Measurements from ENCODE around the gene CDH13. TPM values are rescaled to one million over a fixed set of nuclear protein-coding genes. Genes with fewer than 3 reads are reported as not detected.

Gene CDH13
- total RNA-seq, 1 donor from 2014 or later, result not detected

DNA sequence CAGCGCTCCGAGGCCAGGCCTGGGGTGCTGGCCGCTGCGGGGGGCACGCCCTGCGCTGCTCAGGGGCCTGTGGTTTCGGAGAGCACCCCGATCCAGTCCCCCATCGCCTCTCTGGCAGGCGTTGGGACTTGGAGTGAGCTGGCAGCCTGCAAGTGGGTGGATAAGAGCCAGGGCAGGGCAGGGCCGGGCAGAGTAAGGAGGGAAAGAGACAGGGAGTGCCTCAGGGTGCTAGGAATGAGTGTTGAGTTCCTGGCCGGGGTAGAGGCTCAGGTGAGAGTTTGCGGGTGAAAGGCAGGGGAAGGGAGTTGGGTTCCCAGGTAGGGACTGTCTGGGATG is 1.3 kb downstream of the CDH13 start:
- intact Hi-C loops (cut with micrococcal nuclease), result no loop called here

GRCh38 chr16:82628711-82629110 is 1.9 kb downstream of the CDH13 start:
- intact Hi-C loops (cut with micrococcal nuclease), result no loop called here

DNA sequence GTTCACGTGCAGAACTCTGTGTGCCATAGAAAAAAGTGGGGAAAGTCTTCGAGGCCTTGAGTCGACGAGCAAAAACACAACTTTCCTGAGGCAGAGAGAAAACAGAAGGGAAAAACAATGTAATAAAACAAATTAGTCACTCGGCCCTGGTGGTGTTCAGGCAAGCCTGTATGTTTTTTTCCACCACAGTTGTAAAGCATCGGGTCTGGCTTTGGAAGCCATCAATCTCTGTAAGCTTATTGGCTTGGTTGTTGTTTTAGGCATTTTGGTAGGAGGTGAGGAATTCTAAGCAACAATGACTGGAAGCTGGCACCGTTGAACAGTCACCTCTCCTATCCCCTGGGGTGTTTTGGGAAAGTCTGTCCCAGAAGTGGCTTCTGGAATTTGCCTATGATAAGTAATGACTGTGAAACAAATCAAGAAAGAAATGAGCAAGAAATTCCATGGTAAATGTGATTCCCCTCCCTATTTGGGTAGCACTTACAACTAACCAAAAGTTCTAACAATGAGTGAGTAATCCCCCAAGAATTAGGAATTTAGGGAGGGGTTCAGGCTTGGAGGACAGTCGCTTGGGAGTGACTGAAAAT is 2.8 kb downstream of the CDH13 start:
- intact Hi-C loops (cut with micrococcal nuclease), result loop anchor here (10.0 kb wide), 1 partner anchor 585 kb away; no protein-coding TSS in a partner anchor

DNA sequence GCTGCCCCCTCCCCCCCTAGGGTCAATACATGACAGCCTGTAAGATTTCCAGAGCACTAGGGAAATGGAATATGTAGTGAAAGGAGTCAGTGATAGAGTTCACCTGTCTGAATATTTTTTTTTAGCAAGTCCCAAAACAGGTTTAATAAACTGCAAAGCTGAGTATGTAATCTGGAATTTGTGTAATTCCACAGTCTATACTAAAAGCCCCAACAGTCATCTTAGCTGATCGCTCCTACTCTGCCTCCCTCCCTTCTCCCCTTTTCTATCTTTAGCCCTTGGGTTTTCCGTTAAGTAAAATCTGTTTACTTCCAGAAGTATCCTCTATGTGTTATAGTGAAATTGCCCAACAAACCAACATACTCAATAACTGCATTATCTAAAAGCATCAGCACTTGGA is 3.5 kb downstream of the CDH13 start:
- intact Hi-C loops (cut with micrococcal nuclease), result loop anchor here (10.0 kb wide), 1 partner anchor 585 kb away; no protein-coding TSS in a partner anchor

- intact Hi-C loops (cut with micrococcal nuclease), result loop anchor here (10.0 kb wide), 1 partner anchor 584 kb away; no protein-coding TSS in a partner anchor
These were observed 3.9 kb downstream of the CDH13 start for GRCh38 chr16:82630688-82631087.

DNA sequence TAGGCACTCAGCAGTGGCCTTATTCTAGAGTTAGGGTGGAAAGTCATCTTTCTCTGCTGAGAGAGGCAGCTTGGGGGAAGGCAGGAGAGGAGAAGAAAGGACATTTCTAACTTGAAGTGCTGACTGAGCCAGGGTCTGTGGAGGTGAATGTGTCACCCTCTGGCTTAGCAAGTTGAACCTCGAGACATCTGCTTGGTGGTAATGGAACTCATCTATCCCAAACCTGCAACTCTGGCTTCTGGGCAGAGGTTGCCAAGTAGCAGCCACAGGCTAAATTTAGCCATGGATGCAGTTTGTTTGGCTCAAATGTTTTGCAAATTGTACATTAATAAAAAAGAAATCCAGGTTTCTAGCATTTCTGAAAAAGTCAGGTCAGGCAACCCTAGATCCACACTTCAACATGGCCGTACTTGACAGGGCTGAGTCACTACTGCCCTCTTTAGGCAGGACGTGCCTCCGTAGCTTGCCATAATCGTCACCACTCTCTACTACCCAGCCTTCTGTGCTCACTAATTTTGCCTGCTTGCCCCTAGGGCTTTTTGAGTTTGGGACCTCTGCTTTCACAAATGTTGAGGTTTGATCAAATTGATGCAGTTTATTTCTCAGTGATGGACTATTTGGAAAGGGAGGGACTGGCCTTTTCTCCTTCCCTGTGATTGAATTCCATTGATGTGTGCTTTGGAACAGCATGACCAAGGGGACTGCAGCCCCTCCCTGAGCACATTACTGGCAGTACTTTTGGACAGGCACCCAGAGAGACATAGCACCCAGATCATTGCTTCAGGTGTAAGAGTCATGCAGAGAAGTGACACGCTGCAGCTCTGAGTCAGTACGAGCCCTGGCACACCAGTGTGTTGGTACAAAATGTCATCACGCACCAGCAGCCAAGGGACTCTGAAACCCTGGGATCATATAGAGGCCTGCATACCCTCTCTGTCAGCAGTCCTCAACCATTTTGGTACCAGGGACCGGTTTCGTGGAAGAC is 5.2 kb downstream of the CDH13 start:
- intact Hi-C loops (cut with micrococcal nuclease), result loop anchor here (10.0 kb wide), 1 partner anchor 583 kb away; no protein-coding TSS in a partner anchor

DNA sequence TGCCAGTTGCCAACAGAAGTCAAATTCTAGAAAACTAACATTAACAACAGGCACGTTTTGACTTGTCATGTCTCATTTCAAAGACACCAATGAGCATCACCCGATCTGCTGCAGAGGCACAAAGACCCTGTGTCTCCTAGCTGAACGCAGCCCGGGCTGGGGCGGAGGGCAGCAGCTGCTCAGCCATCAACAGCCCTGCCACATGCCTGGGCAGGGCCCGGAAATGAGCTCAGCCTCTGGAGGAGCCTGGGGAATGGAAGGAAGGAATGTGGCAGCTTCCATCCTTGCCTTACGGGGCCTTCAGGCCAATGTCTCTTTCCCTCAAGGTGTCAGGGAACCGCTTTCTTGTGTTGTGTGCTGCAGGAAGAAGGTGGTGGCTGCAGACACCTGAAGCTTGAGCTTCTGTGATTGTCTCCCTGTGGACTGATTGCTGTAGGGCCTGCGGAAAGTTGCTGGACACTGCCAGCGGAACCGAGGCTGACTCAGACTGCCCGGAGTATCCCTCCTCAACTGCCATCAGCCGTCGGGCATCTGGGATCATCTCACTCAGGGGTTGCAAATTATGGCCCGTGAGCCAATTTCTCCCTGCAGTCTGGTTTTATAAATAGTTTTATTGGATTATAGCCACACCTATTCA is 7.3 kb downstream of the CDH13 start:
- intact Hi-C loops (cut with micrococcal nuclease), result loop anchor here (10.0 kb wide), 1 partner anchor 581 kb away; no protein-coding TSS in a partner anchor

- intact Hi-C loops (cut with micrococcal nuclease), result loop anchor here (5.0 to 10.0 kb wide), 2 partner anchors 373 to 580 kb away; no protein-coding TSS in a partner anchor
These were observed 8.3 kb downstream of the CDH13 start for GRCh38 chr16:82634955-82635610.

- intact Hi-C loops (cut with micrococcal nuclease), result loop anchor here (5.0 to 10.0 kb wide), 2 partner anchors 374 to 578 kb away; no protein-coding TSS in a partner anchor
These were observed 9.7 kb downstream of the CDH13 start for GRCh38 chr16:82636485-82636884.

- intact Hi-C loops (cut with micrococcal nuclease), result loop anchor here (5.0 to 10.0 kb wide), 2 partner anchors 375 to 578 kb away; no protein-coding TSS in a partner anchor
These were observed 10.2 kb downstream of the CDH13 start for GRCh38 chr16:82636958-82637357.

GRCh38 chr16:82638095-82638798 is 11.5 kb downstream of the CDH13 start:
- intact Hi-C loops (cut with micrococcal nuclease), result loop anchor here (5.0 to 10.0 kb wide), 2 partner anchors 376 to 577 kb away; no protein-coding TSS in a partner anchor

GRCh38 chr16:82639263-82639662 is 12.5 kb downstream of the CDH13 start:
- intact Hi-C loops (cut with micrococcal nuclease), result loop anchor here (5.0 to 10.0 kb wide), 2 partner anchors 377 to 576 kb away; no protein-coding TSS in a partner anchor

- intact Hi-C loops (cut with micrococcal nuclease), result loop anchor here (2.0 to 10.0 kb wide), 3 partner anchors 15 to 575 kb away; no protein-coding TSS in a partner anchor
These were observed 13.0 kb downstream of the CDH13 start for GRCh38 chr16:82639666-82640336.

DNA sequence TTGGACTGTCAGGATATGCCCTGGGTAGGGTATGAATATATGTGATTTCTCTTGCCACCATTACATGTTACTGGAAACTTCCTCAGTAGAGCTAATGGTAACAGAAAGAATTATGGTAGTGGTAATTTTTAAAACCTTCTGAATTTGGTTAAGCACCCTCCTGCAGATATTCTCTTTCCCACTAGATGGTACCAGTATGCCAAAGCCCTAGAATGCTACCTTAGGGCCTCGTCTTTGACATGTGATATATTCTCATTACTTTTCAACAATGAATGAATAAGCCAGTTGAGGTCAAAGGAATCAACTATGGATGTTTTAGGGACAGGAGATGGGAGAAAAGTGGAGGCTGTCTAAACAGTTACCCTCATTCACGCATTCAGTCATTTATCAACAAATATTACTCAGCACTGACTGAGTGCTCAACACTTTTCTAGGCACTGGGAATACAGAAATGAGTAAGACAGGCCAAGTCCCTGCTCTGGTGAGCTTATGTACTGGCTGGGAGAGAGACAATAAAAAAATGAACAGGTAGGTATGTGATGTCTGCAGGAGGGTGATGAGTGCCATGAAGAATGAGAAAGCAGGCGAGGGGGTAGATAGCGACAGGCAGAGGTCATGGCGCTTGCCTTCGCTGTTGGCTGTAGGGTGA is 14.7 kb downstream of the CDH13 start:
- intact Hi-C loops (cut with micrococcal nuclease), result loop anchor here (1.0 to 2.0 kb wide), 2 partner anchors 13 to 30 kb away; no protein-coding TSS in a partner anchor

- intact Hi-C loops (cut with micrococcal nuclease), result no loop called here
These were observed 16.4 kb downstream of the CDH13 start for GRCh38 chr16:82643136-82643535.

- intact Hi-C loops (cut with micrococcal nuclease), result no loop called here
These were observed 17.3 kb downstream of the CDH13 start for GRCh38 chr16:82643936-82644630.

DNA sequence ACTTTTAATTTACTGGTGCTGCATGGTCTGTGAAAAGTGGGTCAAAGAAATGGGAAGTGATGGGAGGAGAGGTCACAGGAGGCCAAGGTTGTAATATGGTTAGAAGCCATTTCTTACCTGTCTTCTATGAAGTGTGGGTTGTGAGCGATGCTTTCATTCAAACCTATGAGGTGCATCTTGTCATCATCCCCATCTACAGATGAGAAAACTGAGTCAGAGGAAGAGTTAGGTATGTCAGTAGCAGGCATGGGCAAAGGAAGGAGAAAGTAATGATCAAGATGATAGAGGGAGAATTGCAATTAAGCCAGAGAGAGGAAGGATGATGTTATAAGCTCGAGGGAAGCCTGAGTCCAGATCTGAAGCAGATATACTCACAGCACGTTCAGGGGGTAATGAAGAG is 19.7 kb downstream of the CDH13 start:
- intact Hi-C loops (cut with micrococcal nuclease), result no loop called here

DNA sequence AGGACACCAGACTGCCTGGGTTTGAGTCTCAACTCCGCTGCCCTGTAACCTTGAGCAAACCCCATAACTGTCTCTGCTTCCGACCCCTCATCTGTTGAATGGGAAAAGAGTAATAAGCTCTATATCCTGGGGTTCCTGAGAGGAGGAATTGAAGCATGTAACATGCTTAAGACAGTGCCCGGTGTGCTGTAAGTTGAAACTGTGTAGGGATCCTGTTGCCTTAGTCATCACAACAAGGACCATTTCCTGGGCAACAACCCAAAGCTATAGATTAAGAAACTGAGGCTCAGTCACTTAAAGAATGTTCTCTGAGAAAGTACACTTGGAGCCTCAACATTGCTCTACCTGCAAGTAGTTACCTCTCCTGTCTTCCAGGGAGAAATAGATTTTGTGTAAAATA is 23.0 kb downstream of the CDH13 start:
- intact Hi-C loops (cut with micrococcal nuclease), result loop anchor here (10.0 kb wide), 1 partner anchor 1645 kb away; the partner anchor contains the start of genes CENPN and CMC2
